Ovary (tissue), 3 donors: Measurements from ENCODE around the gene GGT6.

Source experiments
- CTCF ChIP-seq, 3 donors: fragments of 450-650 bp in 2 of 3; fragments of 200-600 bp in 1 of 3; IDR thresholded peaks; one replicate each; pipeline versions ENCODE4 v1.5.1 to v1.8.0; 2016 to 2022; ENCODE audit warnings: antibody characterized with exemption in 3 of 3, mild to moderate bottlenecking in 1 of 3
- EP300 ChIP-seq: sonication (generic); formaldehyde crosslinking; IDR thresholded peaks from one replicate; pipeline ENCODE4 v1.6.1; 2017; ENCODE audit warnings: antibody characterized with exemption
- donor health status: DM: no; HTN: no; CAD: no.

GRCh38 chr17:4569591-4569990, 9.2 kb upstream of the GGT6 start:
- TF ChIP-seq CTCF (IDR thresholded peaks at IDR 0.05), result no peak
- no peak for TF ChIP-seq EP300
